Activated gamma-delta T cell treated with anti-CD3 and anti-CD28 coated beads, Interleukin-2, amount 50 U/mL, for 16 hours (primary cell): ENCODE measurements around the gene MX1.

Source experiments
- DNase-seq: peaks from one replicate; pipeline ENCODE4 v3.0.0-alpha.2; 2020; ENCODE audit warnings: low read depth

Gene MX1

GRCh38 chr21:41432562-41433460 is 6.8 kb downstream of the MX1 start:
- no peak for DNase-seq

GRCh38 chr21:41433566-41433965 is 7.5 kb downstream of the MX1 start:
- no peak for DNase-seq

DNA sequence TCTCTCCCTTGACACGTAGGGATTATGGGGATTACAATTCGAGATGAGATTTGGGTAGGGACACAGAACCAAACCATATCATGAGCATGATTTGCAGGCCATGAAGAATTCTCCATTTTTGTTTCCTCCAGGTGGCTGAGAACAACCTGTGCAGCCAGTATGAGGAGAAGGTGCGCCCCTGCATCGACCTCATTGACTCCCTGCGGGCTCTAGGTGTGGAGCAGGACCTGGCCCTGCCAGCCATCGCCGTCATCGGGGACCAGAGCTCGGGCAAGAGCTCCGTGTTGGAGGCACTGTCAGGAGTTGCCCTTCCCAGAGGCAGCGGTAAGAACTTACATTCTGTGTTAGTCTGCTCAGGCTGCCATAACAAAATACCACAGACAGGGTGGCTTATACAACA is 9.7 kb downstream of the MX1 start:
- DNase-seq, result no peak

- DNase-seq, result no peak
These were observed 11.7 kb downstream of the MX1 start for GRCh38 chr21:41437729-41438128.

GRCh38 chr21:41438425-41439113 is 12.5 kb downstream of the MX1 start:
- DNase-seq, result no peak

DNA sequence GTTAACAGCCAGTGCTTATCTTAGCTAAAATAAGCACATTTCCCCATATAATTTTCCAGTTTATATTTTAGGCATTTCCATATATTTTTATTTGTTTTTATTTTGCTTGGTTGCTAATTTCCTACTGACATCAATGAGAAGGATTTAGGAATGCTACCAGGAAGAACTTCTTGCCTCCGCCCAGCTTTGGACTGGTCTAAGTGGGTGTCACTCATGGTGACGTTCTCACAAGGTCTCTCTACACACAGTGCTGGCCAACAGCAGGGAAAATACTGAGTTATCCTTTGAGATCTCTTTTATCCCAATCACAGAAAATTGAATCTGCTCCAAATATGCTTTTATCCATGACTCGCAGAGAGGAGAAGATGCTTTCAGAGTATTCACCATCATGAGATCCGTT is 13.2 kb downstream of the MX1 start:
- no peak for DNase-seq

DNA sequence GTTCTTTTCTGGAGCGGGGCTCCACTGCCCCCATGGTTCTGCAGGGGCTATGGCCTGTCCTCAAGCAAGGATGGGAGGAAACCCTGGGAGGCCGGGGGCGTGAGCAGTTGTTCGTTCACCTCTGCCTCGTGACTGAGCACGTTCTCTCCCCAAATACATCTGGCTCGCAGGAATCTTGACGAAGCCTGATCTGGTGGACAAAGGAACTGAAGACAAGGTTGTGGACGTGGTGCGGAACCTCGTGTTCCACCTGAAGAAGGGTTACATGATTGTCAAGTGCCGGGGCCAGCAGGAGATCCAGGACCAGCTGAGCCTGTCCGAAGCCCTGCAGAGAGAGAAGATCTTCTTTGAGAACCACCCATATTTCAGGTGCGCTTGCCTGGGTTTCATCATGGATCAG is 15.5 kb downstream of the MX1 start:
- DNase-seq, result no peak

GRCh38 chr21:41442481-41443186 is 16.6 kb downstream of the MX1 start:
- DNase-seq, result no peak

GRCh38 chr21:41443562-41443961 is 17.5 kb downstream of the MX1 start:
- DNase-seq, result no peak

DNA sequence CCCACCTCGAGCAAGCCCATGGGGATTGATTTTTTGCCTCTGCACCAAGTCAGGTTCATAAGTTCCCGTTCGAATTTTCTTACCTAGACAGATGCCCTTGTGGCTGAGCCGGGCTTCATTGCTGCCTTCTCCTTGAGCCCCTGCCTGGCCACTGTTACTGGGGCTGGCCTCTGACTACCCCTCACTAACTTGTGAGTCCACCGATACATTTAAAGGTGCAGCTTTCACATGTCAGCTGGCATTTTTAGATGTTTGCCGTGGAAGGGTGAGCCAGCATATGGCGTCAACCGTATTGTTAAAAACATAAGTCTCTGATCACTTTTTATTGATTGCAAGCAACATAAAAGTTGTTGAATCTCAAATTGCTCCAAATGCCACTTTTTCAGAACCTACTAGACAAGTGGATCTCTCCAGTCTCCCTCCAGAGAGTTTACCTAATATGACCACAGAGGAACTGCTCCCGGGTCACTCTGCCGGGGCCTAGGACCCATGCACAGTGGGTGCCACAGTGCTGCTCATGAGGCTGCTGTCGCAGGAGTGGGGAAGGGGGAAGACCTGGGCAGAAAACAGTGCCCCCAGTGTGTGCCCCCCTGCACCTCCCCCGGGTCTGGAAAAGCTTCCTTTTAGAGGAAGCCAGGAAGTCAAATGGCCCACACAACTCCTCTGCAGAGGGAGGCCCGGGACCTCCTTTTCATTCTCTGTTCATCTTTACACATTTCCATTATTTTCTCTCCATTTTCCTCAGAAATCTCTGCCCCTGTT is 18.8 kb downstream of the MX1 start:
- DNase-seq, result no peak

GRCh38 chr21:41445465-41445862 is 19.4 kb downstream of the MX1 start:
- no peak for DNase-seq

GRCh38 chr21:41446586-41446985 is 20.5 kb downstream of the MX1 start:
- no peak for DNase-seq

DNA sequence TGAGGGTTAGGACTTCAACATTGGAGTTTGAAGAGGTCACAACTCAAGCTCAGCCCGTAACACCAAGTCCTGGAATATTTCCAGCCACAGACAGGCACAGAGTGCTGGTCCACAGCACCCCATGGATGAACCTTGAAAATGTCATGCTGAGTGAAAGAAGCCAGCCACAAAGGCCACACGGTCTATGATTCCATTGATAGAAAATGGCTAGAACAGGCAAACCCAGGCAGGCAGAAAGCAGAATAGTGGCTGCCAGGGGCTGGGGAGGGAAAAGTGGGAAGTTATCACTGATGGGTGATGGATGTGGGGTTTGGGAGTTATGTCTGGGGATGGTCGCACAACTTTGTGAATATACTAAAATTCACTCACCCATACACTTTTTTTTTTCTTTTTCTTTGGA is 21.3 kb downstream of the MX1 start:
- no peak for DNase-seq

DNA sequence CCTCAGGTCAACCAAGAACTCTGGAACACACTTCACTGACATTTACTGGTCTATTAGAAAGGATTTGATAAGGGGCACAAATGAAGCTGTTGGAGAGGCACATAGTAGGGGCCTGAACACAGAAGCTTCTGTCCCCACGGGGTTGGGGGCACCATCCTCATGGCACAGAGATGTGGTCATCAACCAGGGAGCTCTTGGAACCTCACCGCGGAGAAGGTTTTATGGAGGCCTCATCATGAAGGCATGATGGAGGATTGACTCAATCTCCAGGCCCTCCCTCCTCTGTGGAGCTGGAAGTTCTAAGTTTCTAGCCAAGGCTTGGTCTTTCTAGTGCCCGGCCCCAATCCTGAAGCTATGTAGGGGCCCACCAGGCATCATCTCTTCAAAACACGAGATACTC is 23.6 kb downstream of the MX1 start:
- DNase-seq, result no peak

GRCh38 chr21:41451753-41452676 is 26.0 kb downstream of the MX1 start:
- DNase-seq, result no peak

DNA sequence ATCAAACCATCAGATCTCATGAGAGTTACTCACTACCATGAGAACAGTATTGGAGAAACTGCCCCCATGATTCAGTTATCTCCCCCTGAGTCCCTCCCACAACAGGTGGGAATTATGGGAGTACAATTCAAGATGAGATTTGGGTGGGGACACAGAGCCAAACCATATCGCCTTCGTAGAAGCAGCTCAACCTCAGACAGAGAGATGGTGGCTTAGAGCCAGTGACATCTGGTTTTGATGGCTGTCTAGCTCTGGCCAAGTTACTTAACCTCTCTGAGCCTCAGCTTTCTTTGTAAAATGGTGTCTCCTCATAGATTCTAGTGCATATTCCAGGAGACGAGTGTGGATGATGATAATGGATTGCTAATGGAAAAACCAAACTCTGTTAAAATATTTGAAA is 27.2 kb downstream of the MX1 start:
- no peak for DNase-seq

DNA sequence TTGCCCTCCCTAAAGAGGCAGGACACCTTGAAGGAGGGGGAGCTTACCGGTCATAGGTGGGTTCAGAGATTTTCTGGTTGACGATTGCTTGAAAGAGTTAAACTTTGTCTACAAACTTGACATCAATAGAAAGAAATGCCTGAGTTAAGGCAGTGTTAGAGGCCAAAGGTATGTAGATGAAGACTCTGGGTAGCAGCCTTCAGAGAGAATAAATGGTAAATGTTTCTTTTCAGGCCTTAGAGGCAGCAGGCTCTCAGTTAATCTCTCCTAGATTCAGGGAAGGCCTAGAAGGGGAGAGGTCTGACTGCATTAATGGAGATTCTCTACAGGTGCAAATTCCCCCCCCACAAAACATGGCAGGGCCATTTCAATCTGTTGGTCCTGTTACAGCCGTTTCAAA is 27.7 kb downstream of the MX1 start:
- DNase-seq, result no peak

GRCh38 chr21:41458121-41458520 is 32.1 kb downstream of the MX1 start:
- DNase-seq, result no peak

DNA sequence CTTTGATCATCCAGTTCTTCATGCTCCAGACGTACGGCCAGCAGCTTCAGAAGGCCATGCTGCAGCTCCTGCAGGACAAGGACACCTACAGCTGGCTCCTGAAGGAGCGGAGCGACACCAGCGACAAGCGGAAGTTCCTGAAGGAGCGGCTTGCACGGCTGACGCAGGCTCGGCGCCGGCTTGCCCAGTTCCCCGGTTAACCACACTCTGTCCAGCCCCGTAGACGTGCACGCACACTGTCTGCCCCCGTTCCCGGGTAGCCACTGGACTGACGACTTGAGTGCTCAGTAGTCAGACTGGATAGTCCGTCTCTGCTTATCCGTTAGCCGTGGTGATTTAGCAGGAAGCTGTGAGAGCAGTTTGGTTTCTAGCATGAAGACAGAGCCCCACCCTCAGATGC is 32.5 kb downstream of the MX1 start:
- no peak for DNase-seq

DNA sequence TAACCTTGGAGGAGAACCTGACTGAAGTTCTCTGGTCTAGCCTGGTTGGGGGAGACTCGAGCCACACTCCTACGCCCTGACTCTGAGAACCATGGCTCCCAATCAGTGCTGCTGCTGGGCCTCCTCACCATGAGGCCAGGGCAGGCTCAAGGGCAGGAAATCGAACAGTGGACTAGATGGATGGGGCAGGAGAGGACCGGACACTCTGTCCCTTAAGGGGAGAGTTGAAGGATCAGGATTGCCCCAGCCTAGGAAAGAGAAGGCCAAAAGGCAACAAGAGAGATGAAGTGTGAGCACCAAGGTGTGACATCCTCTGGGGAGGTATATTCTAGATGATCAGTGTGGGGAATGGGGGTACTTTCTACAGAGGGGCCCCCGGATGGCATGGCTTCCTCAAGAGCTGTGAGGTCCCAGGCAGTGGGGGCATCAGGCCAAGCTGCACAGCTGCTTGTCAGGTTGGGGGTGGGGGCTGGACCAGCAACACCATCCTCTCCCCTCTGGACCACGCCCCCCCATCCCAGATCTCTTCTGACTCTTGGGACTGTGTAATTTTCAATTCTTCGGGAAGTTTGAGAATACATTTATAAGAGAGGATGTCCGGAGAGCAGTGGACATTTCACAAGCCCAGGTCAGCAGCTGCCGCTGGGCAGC is 34.0 kb downstream of the MX1 start:
- no peak for DNase-seq
